Lower leg skin (tissue), 3 donors: Measurements from ENCODE around the gene CORO1C.

Source experiments
- POLR2A ChIP-seq, 2 donors: fragments of 450-650 bp; IDR thresholded peaks; one replicate each; pipeline ENCODE4 v1.6.1; 2016 to 2017; ENCODE audit warnings: antibody characterized with exemption in 2 of 2, mild to moderate bottlenecking in 1 of 2, moderate library complexity in 1 of 2
- TF ChIP-seq, protein P1 (sequence below), 3 donors: fragments of 450-650 bp; IDR thresholded peaks; one replicate each; pipeline ENCODE4 v1.5.1; 2016; ENCODE audit warnings: antibody characterized with exemption in 3 of 3, mild to moderate bottlenecking in 3 of 3, moderate library complexity in 2 of 3

GRCh38 chr12:108772247-108772646 lies 40.9 kb upstream of the CORO1C start:
- TF ChIP-seq, protein P1, sequence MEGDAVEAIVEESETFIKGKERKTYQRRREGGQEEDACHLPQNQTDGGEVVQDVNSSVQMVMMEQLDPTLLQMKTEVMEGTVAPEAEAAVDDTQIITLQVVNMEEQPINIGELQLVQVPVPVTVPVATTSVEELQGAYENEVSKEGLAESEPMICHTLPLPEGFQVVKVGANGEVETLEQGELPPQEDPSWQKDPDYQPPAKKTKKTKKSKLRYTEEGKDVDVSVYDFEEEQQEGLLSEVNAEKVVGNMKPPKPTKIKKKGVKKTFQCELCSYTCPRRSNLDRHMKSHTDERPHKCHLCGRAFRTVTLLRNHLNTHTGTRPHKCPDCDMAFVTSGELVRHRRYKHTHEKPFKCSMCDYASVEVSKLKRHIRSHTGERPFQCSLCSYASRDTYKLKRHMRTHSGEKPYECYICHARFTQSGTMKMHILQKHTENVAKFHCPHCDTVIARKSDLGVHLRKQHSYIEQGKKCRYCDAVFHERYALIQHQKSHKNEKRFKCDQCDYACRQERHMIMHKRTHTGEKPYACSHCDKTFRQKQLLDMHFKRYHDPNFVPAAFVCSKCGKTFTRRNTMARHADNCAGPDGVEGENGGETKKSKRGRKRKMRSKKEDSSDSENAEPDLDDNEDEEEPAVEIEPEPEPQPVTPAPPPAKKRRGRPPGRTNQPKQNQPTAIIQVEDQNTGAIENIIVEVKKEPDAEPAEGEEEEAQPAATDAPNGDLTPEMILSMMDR (IDR thresholded peaks at IDR 0.05): no peak
- no peak for TF ChIP-seq POLR2A (IDR thresholded peaks at IDR 0.05)
